GM18511 (cell line): ENCODE data around the gene MAPK8IP3.

Experiments
- ATAC-seq: cut with Tn5 transposase; IDR thresholded peaks from one replicate; pipeline ENCODE4 v1.9.1; 2021; ENCODE audit warnings: mild to moderate bottlenecking, moderate library complexity; ENCODE audit not compliant: unreplicated experiment

The MAPK8IP3 gene

GRCh38 chr16:1762196-1762878, 56.3 kb downstream of the MAPK8IP3 start:
- ATAC-seq = no peak

- no peak for ATAC-seq
Observed at GRCh38 chr16:1762879-1763520, 57.0 kb downstream of the MAPK8IP3 start.

- ATAC-seq = no peak
Observed at GRCh38 chr16:1763521-1764511, 57.8 kb downstream of the MAPK8IP3 start.

GRCh38 chr16:1764971-1765370, 59.0 kb downstream of the MAPK8IP3 start:
- ATAC-seq = no peak

GRCh38 chr16:1765826-1766225, 59.8 kb downstream of the MAPK8IP3 start:
- ATAC-seq = no peak

GRCh38 chr16:1766231-1766630, 60.2 kb downstream of the MAPK8IP3 start:
- no peak for ATAC-seq

GRCh38 chr16:1766701-1767100, 60.7 kb downstream of the MAPK8IP3 start:
- ATAC-seq = no peak

GRCh38 chr16:1767116-1767994, 61.4 kb downstream of the MAPK8IP3 start:
- no peak for ATAC-seq

- no peak for ATAC-seq
Observed at GRCh38 chr16:1768061-1768766, 62.2 kb downstream of the MAPK8IP3 start.

GRCh38 chr16:1768767-1769401, 62.9 kb downstream of the MAPK8IP3 start:
- no peak for ATAC-seq

- no peak for ATAC-seq
Observed at GRCh38 chr16:1769402-1770300, 63.7 kb downstream of the MAPK8IP3 start.

GRCh38 chr16:1770328-1771187, 64.6 kb downstream of the MAPK8IP3 start:
- no peak for ATAC-seq

GRCh38 chr16:1771188-1771863, 65.3 kb downstream of the MAPK8IP3 start, which contains the start of gene NME3:
Gene NME3 (minus strand): TSS chr16:1771543. CDS start chr16:1771534, 9 bp downstream.
- ATAC-seq = peak; percentile 43

- no peak for ATAC-seq
Observed at GRCh38 chr16:1771864-1772361, 65.9 kb downstream of the MAPK8IP3 start.

GRCh38 chr16:1772362-1772907, 66.4 kb downstream of the MAPK8IP3 start, which contains the start of gene EME2:
Gene EME2 (plus strand): TSS chr16:1772810. CDS start chr16:1773228, 418 bp downstream.
- no peak for ATAC-seq
